ENCODE results near the gene UQCR10.

Gene UQCR10

DNA sequence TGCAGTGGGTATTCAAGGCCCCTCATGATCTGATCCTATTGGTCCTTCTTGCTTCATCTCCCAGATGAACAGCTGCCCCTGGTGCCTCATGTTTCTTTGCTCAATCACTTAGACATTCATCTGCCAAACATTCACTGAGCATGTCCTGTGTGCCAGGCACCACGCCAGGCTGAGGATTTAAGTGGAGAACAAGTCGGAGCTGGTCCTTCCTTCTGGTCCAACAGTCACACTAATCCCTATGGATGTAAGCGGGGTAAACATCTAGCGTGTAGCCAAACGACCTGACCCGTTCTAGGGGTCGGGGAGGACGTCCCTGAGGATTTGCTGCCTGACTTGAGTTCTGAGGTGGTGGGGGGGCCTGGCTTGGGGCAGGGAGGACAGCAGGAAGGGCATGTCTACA is 22.3 kb upstream of the UQCR10 start:
- H3K4me1 ChIP-seq (ENCODE audit: control insufficient read depth, insufficient read depth, low read length), result no peaks in the 10 kb centered on the region
- POLR2A ChIA-PET, result interaction anchor here (1.4 kb wide), 1 partner anchor 9 kb away, joined by 3 read pairs; no protein-coding TSS in a partner anchor
- peaks cover 0 to 45% of the 10 kb centered on the region in 2 experiments; a peak in 2 of 3 replicates for H3K36me3 ChIP-seq (ENCODE audit: control insufficient read depth in 2 of 2, insufficient read depth in 1 of 2, low read length in 2 of 2)
- no peaks in the 10 kb centered on the region for H3K9me3 ChIP-seq (ENCODE audit: control insufficient read depth, insufficient read depth, low read depth, low read length)
- no peak overlapping the region for H3K4me3 ChIP-seq (ENCODE audit: low read depth, low read length)
- no peak overlapping the region for H3K27ac ChIP-seq (ENCODE audit: extremely low read depth, low read depth, low read length)
- CTCF ChIA-PET, result interaction anchor here (0.5 to 1.4 kb wide), 2 partner anchors 261 to 1216 kb away, joined by 3 to 6 read pairs; no protein-coding TSS in a partner anchor
- TF ChIP-seq ZNF223 (tag by site-specific recombination; IDR thresholded peaks at IDR 0.05) (no peak), ZNF560 (tag by site-specific recombination; IDR thresholded peaks at IDR 0.05; ENCODE audit: borderline replicate concordance) (no peak), OSR2 (tag by site-specific recombination; IDR thresholded peaks at IDR 0.05) (no peak), ZNF776 (tag by site-specific recombination; IDR thresholded peaks at IDR 0.05; ENCODE audit: borderline replicate concordance) (no peak), ZNF473 (tag by site-specific recombination; IDR thresholded peaks at IDR 0.05) (no peak), ZFP3 (tag by site-specific recombination; IDR thresholded peaks at IDR 0.05; ENCODE audit: low read depth) (no peak), ZBTB26 (tag by site-specific recombination; optimal IDR thresholded peaks at IDR 0.05) (no peak), ZNF266 (tag by site-specific recombination; IDR thresholded peaks at IDR 0.05; ENCODE audit: low read depth) (no peak), ZNF843 (tag by site-specific recombination; IDR thresholded peaks at IDR 0.05) (no peak), ZBTB17 (tag by site-specific recombination; IDR thresholded peaks at IDR 0.05) (no peak), ZNF121 (tag by site-specific recombination; IDR thresholded peaks at IDR 0.05) (no peak), ZNF549 (tag by site-specific recombination; IDR thresholded peaks at IDR 0.05) (no peak)

- no peaks in the 10 kb centered on the region for H3K4me1 ChIP-seq (ENCODE audit: control insufficient read depth, insufficient read depth, low read length)
- H3K27ac ChIP-seq (ENCODE audit: extremely low read depth, low read depth, low read length), result no peak overlapping the region
- CTCF ChIA-PET, result interaction anchor here (0.6 to 1.5 kb wide), 3 partner anchors 10 to 58 kb away, joined by 3 to 4 read pairs (median 3); no protein-coding TSS in a partner anchor
- H3K4me3 ChIP-seq (ENCODE audit: low read depth, low read length), result no peak overlapping the region
- POLR2A ChIA-PET, result interaction anchor here (0.7 kb wide), 1 partner anchor 267 kb away, joined by 3 read pairs; no protein-coding TSS in a partner anchor
- TF ChIP-seq KLF1 (tag by site-specific recombination; IDR thresholded peaks at IDR 0.05) (peak; percentile 82), ZNF311 (tag by site-specific recombination; IDR thresholded peaks at IDR 0.05; ENCODE audit: borderline replicate concordance) (no peak), ZNF600 (tag by site-specific recombination; IDR thresholded peaks at IDR 0.05) (no peak)
- TF ChIP-seq, protein P1, sequence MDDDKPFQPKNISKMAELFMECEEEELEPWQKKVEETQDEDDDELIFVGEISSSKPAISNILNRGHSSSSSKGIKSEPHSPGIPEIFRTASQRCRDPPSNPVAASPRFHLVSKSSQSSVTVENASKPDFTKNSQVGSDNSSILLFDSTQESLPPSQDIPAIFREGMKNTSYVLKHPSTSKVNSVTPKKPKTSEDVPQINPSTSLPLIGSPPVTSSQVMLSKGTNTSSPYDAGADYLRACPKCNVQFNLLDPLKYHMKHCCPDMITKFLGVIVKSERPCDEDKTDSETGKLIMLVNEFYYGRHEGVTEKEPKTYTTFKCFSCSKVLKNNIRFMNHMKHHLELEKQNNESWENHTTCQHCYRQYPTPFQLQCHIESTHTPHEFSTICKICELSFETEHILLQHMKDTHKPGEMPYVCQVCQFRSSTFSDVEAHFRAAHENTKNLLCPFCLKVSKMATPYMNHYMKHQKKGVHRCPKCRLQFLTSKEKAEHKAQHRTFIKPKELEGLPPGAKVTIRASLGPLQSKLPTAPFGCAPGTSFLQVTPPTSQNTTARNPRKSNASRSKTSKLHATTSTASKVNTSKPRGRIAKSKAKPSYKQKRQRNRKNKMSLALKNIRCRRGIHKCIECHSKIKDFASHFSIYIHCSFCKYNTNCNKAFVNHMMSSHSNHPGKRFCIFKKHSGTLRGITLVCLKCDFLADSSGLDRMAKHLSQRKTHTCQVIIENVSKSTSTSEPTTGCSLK (tag by site-specific recombination; IDR thresholded peaks at IDR 0.05), result no peak
- no peaks in the 10 kb centered on the region for H3K9me3 ChIP-seq (ENCODE audit: control insufficient read depth, insufficient read depth, low read depth, low read length)
- peaks cover 0 to 31% of the 10 kb centered on the region in 2 experiments; a peak in 2 of 3 replicates for H3K36me3 ChIP-seq (ENCODE audit: control insufficient read depth in 2 of 2, insufficient read depth in 1 of 2, low read length in 2 of 2)
Observed at GRCh38 chr22:29747832-29748231, 19.3 kb upstream of the UQCR10 start.

- Histone ChIP-seq H3K4me3 (ENCODE audit: low read depth, low read length) (no peak overlapping the region), H3K9me3 (ENCODE audit: control insufficient read depth, insufficient read depth, low read depth, low read length) (no peaks in the 10 kb centered on the region), H3K4me1 (ENCODE audit: control insufficient read depth, insufficient read depth, low read length) (no peaks in the 10 kb centered on the region), H3K36me3 (ENCODE audit: control insufficient read depth in 2 of 2, insufficient read depth in 1 of 2, low read length in 2 of 2) (peaks cover 0 to 31% of the 10 kb centered on the region in 2 experiments; a peak in 2 of 3 replicates), H3K27ac (ENCODE audit: extremely low read depth, low read depth, low read length) (no peak overlapping the region)
- TF ChIP-seq ZNF837 (tag by site-specific recombination; IDR thresholded peaks at IDR 0.05) (no peak), ZNF510 (tag by site-specific recombination; IDR thresholded peaks at IDR 0.05; ENCODE audit: insufficient replicate concordance) (no peak), ZNF521 (tag by site-specific recombination; IDR thresholded peaks at IDR 0.05) (no peak), ZNF211 (tag by site-specific recombination; IDR thresholded peaks at IDR 0.05; ENCODE audit: low read depth) (no peak), ZNF830 (tag by site-specific recombination; IDR thresholded peaks at IDR 0.05; ENCODE audit: low read depth) (no peak), ZBTB20 (tag by site-specific recombination; IDR thresholded peaks at IDR 0.05) (no peak), ZNF48 (tag by site-specific recombination; IDR thresholded peaks at IDR 0.05) (no peak), REPIN1 (tag by site-specific recombination; IDR thresholded peaks at IDR 0.05; ENCODE audit: low read depth) (no peak), ZNF26 (tag by site-specific recombination; IDR thresholded peaks at IDR 0.05) (no peak), ZIC2 (tag by site-specific recombination; IDR thresholded peaks at IDR 0.05) (no peak), HOXC10 (CRISPR knock-in tag; IDR thresholded peaks at IDR 0.05) (no peak)
- POLR2A ChIA-PET, result interaction anchor here (0.6 kb wide), 1 partner anchor 305 kb away, joined by 3 read pairs; no protein-coding TSS in a partner anchor
- CTCF ChIA-PET, result interaction anchor here (1.4 kb wide), 1 partner anchor 59 kb away, joined by 3 read pairs; no protein-coding TSS in a partner anchor
Observed at GRCh38 chr22:29748248-29748893, 18.8 kb upstream of the UQCR10 start.

All from HEK293 (cell line).